Breast epithelium (tissue), 4 donors: ENCODE measurements around the gene PPP1R15A. TPM values are rescaled to one million over a fixed set of nuclear protein-coding genes. Genes with fewer than 3 reads are reported as not detected.

Experiments used
- DNase-seq, 2 donors: peaks; one replicate each; pipeline ENCODE4 v3.0.0-alpha.2; 2019; ENCODE audit warnings: low spot score in 2 of 2
- H3K27ac ChIP-seq, 2 donors: fragments of 200-600 bp; sonication (generic) in 1 of 2; one replicate each; pipeline ENCODE4 v1.5.1; 2016 to 2019; ENCODE audit warnings: mild to moderate bottlenecking in 1 of 2
- H3K27me3 ChIP-seq, 2 donors: fragments of 200-600 bp; sonication (generic) in 1 of 2; one replicate each; pipeline versions ENCODE4 v1.5.1 to v1.6.0; 2017 to 2019; ENCODE audit warnings: control low read depth in 1 of 2, mild to moderate bottlenecking in 1 of 2
- H3K36me3 ChIP-seq: fragments of 200-600 bp; one replicate; pipeline ENCODE4 v1.5.1; 2019
- H3K4me1 ChIP-seq, 2 donors: fragments of 200-600 bp; sonication (generic); one replicate each; pipeline ENCODE4 v1.5.1; 2016 to 2019; ENCODE audit warnings: control low read depth in 1 of 2
- H3K4me3 ChIP-seq, 3 donors: fragments of 200-600 bp; sonication (generic); 1 replicate in 2 of 3; 2 replicates in 1 of 3; pipeline ENCODE4 v1.5.1; 2016 to 2019; ENCODE audit warnings: mild to moderate bottlenecking in 3 of 3, moderate library complexity in 2 of 3
- H3K9me3 ChIP-seq, 2 donors: fragments of 200-600 bp; sonication (generic) in 1 of 2; one replicate each; pipeline ENCODE4 v1.5.1; 2016 to 2019; ENCODE audit warnings: control low read depth in 1 of 2
- POLR2A ChIP-seq: fragments of 450-650 bp; IDR thresholded peaks from one replicate; pipeline ENCODE4 v1.6.1; 2016; ENCODE audit warnings: antibody characterized with exemption, mild to moderate bottlenecking, moderate library complexity
- POLR2AphosphoS5 ChIP-seq, 3 donors: sonication (generic); formaldehyde crosslinking; IDR thresholded peaks; one replicate each; pipeline ENCODE4 v1.6.1; 2017; ENCODE audit warnings: antibody characterized with exemption in 3 of 3
- intact Hi-C: fragments of 100-400 bp; cut with DNase I; formaldehyde crosslinking; loops from one replicate; pipeline ENCODE4 v1.15.1; 2023; ENCODE audit warnings: low total_unique reads
- total RNA-seq, 3 donors: library from RNA; depleted of rRNA; stranded (reverse); fragments of >200 nt; gene quantifications; one replicate each; pipeline ENCODE4 v1.1.0, GENCODE V29; 2016
- TF ChIP-seq, protein P1 (sequence below), 3 donors: fragments of 450-650 bp; IDR thresholded peaks; one replicate each; pipeline ENCODE4 v1.5.1; 2016 to 2017; ENCODE audit warnings: antibody characterized with exemption in 3 of 3, mild to moderate bottlenecking in 3 of 3, moderate library complexity in 3 of 3

Gene PPP1R15A
- total RNA-seq, 3 donors from 2014 or later = 59.6 to 74.2 (median 65.4) TPM

DNA sequence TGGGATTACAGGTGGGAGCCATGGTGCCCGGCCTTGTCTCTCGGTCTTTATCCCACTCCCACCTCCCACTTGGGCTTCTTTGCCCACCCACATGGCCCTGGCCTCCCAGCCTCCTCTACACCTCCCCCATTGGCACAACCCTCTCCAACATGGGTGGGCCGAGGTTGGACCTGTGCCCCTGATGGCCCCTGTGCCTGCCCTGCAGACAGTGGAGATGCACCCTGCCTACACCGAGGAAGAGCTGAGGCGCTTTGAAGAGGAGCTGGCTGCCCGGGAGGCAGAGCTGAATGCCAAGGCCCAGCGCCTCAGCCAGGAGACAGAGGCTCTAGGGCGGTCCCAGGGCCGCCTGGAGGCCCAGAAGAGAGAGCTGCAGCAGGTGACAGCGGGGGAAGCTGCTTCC is 48.7 kb downstream of the PPP1R15A start:
- no peak for DNase-seq
- H3K36me3 ChIP-seq = no peaks in the 10 kb centered on the region

DNA sequence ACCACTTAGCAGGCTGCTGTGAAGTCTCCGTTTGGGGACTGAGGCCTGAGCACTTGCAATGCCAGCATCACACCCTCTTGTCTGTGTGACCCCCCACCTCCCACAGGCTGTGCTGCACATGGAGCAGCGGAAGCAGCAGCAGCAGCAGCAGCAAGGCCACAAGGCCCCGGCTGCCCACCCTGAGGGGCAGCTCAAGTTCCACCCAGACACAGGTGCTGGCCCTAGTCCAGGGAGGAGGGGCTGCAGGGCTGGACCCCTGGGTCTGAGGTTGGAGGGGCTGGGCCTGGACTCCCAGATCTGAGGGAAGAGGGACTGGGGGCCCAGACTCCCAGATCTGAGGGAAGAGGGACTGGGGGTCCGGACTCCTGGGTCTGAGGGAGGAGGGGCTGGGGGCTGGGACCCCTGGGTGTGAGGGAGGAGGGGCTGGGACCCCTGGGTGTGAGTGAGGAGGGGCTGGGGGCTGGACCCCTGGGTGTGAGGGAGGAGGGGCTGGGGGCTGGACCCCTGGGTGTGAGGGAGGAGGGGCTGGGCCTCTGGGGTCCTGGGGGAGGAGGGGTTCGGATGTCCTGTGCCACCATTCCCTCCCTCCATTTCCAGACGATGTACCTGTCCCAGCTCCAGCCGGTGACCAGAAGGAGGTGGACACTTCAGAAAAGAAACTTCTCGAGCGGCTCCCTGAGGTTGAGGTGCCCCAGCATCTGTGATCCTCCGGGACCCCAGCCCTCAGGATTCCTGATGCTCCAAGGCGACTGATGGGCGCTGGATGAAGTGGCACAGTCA is 49.7 kb downstream of the PPP1R15A start:
- Histone ChIP-seq H3K4me1 (no peaks in the 10 kb centered on the region), H3K36me3 (no peaks in the 10 kb centered on the region), H3K27ac (no peak overlapping the region), H3K4me3 (no peak overlapping the region), H3K27me3 (no peaks in the 10 kb centered on the region), H3K9me3 (no peaks in the 10 kb centered on the region)
- intact Hi-C loops = no loop called here
- TF ChIP-seq, protein P1, sequence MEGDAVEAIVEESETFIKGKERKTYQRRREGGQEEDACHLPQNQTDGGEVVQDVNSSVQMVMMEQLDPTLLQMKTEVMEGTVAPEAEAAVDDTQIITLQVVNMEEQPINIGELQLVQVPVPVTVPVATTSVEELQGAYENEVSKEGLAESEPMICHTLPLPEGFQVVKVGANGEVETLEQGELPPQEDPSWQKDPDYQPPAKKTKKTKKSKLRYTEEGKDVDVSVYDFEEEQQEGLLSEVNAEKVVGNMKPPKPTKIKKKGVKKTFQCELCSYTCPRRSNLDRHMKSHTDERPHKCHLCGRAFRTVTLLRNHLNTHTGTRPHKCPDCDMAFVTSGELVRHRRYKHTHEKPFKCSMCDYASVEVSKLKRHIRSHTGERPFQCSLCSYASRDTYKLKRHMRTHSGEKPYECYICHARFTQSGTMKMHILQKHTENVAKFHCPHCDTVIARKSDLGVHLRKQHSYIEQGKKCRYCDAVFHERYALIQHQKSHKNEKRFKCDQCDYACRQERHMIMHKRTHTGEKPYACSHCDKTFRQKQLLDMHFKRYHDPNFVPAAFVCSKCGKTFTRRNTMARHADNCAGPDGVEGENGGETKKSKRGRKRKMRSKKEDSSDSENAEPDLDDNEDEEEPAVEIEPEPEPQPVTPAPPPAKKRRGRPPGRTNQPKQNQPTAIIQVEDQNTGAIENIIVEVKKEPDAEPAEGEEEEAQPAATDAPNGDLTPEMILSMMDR (IDR thresholded peaks at IDR 0.05) = no peak
- DNase-seq = no peak

More for the DNA sequence above, 48.7 kb downstream of the PPP1R15A start:
- Histone ChIP-seq H3K9me3 (no peaks in the 10 kb centered on the region), H3K27me3 (no peaks in the 10 kb centered on the region), H3K4me1 (no peaks in the 10 kb centered on the region), H3K4me3 (no peak overlapping the region), H3K27ac (no peak overlapping the region)
- intact Hi-C loops = no loop called here
- no peak for TF ChIP-seq POLR2AphosphoS5 (IDR thresholded peaks at IDR 0.05)
- no peak for TF ChIP-seq POLR2A
- TF ChIP-seq, protein P1 (IDR thresholded peaks at IDR 0.05) = no peak

DNA sequence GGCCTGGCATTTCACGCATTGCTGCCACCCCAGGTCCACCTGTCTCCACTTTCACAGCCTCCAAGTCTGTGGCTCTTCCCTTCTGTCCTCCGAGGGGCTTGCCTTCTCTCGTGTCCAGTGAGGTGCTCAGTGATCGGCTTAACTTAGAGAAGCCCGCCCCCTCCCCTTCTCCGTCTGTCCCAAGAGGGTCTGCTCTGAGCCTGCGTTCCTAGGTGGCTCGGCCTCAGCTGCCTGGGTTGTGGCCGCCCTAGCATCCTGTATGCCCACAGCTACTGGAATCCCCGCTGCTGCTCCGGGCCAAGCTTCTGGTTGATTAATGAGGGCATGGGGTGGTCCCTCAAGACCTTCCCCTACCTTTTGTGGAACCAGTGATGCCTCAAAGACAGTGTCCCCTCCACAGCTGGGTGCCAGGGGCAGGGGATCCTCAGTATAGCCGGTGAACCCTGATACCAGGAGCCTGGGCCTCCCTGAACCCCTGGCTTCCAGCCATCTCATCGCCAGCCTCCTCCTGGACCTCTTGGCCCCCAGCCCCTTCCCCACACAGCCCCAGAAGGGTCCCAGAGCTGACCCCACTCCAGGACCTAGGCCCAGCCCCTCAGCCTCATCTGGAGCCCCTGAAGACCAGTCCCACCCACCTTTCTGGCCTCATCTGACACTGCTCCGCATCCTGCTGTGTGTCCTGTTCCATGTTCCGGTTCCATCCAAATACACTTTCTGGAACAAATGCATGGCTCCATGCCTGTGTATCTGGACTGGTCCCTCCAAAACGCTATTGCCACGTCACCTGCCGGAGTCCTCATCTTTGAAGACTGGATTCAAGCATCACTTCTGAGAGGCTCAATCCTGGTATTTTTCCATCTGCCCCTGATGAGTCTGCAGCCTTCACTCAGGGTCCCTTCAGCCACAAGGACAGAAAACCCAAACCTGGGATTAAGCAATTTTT is 50.6 kb downstream of the PPP1R15A start:
- TF ChIP-seq POLR2AphosphoS5 (IDR thresholded peaks at IDR 0.05) = no peak
- TF ChIP-seq POLR2A = no peak
- TF ChIP-seq, protein P1 (IDR thresholded peaks at IDR 0.05) = no peak
- intact Hi-C loops = no loop called here
- Histone ChIP-seq H3K4me1 (no peaks in the 10 kb centered on the region), H3K27ac (no peak overlapping the region), H3K27me3 (no peaks in the 10 kb centered on the region), H3K4me3 (no peak overlapping the region), H3K36me3 (no peaks in the 10 kb centered on the region), H3K9me3 (no peaks in the 10 kb centered on the region)
- DNase-seq = no peak

DNA sequence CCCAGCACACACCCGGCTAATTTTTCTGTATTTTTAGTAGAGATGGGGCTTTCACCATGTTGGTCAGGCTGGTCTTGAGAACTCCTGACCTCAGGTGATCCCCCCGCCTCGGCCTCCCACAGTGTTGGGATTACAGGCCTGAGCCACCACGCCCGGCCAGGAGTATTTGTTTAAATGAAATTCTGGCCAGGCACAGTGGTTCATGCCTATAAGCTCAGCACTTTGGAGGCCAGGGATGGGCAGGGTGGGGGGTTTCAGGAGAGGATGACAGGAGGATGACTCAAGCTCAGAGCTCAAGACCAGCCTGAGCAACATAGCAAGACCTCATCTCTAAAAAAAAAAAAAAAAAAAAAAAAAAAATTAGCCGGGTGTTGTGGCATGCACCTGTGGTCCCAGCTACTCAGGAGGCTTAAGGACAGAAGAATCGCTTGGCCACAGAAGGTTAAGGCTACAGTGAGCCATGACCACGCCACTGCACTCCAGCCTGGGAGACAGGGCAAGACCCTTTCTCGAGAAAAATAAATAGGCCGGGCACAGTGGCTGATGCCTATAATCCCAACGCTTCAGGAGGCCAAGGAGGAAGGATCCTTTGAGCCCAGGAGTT is 53.1 kb downstream of the PPP1R15A start:
- no peak for DNase-seq
- TF ChIP-seq POLR2A = no peak
- TF ChIP-seq, protein P1 (IDR thresholded peaks at IDR 0.05) = no peak
- no peak for TF ChIP-seq POLR2AphosphoS5 (IDR thresholded peaks at IDR 0.05)
- no peaks in the 10 kb centered on the region for H3K4me1 ChIP-seq
- intact Hi-C loops = loop anchor here (1.0 kb wide), 1 partner anchor 31 kb away; no protein-coding TSS in a partner anchor
- no peak overlapping the region for H3K27ac ChIP-seq
- no peak overlapping the region for H3K4me3 ChIP-seq
- H3K27me3 ChIP-seq = no peaks in the 10 kb centered on the region
- no peaks in the 10 kb centered on the region for H3K36me3 ChIP-seq
- no peaks in the 10 kb centered on the region for H3K9me3 ChIP-seq

Other genes starting within 250 kb of the PPP1R15A start
- 10 to 100 TPM in 1 of 3 donors, 1 to 10 TPM in 2; 3.9 to 10.8 (median 5.0) TPM for gene DBP, start 235.0 kb upstream of the PPP1R15A start, total RNA-seq
- gene CA11, start 226.2 kb upstream of the PPP1R15A start, total RNA-seq = 10 to 100 TPM in 1 of 3 donors, 1 to 10 TPM in 2; 2.2 to 14.2 (median 9.8) TPM
- gene NTN5, start 199.4 kb upstream of the PPP1R15A start, total RNA-seq = 1 to 10 TPM in 2 of 3 donors, under 1 TPM in 1; 0.64 to 2.9 (median 2.6) TPM
- gene FUT2, start 176.4 kb upstream of the PPP1R15A start, total RNA-seq = 1 to 10 TPM in 2 of 3 donors, not detected in 1; 2.6 to 5.9 TPM
- 1 to 10 TPM in 2 of 3 donors, under 1 TPM in 1; 0.32 to 1.9 (median 1.3) TPM for gene MAMSTR, start 152.7 kb upstream of the PPP1R15A start, total RNA-seq
- gene RASIP1, start 131.8 kb upstream of the PPP1R15A start, total RNA-seq = 10 to 100 TPM in 2 of 3 donors, 1 to 10 TPM in 1; 7.7 to 28.2 (median 10.7) TPM
- gene IZUMO1, start 125.5 kb upstream of the PPP1R15A start, total RNA-seq = under 1 TPM in 1 of 3 donors, not detected in 2; 0.29 TPM
- 1 to 10 TPM in 2 of 3 donors, under 1 TPM in 1; 0.48 to 6.2 (median 3.1) TPM for gene FUT1, start 119.8 kb upstream of the PPP1R15A start, total RNA-seq
- not detected for gene FGF21, start 116.9 kb upstream of the PPP1R15A start, total RNA-seq
- gene BCAT2, start 61.4 kb upstream of the PPP1R15A start, total RNA-seq = 10 to 100 TPM; 26.9 to 49.0 (median 28.8) TPM
- gene HSD17B14, start 35.9 kb upstream of the PPP1R15A start, total RNA-seq = 10 to 100 TPM; 13.1 to 18.6 (median 14.6) TPM
- gene PLEKHA4, start 3.8 kb upstream of the PPP1R15A start, total RNA-seq = 10 to 100 TPM in 2 of 3 donors, 1 to 10 TPM in 1; 6.4 to 25.6 (median 22.4) TPM
- gene TULP2, start 26.3 kb downstream of the PPP1R15A start, total RNA-seq = under 1 TPM in 2 of 3 donors, not detected in 1; 0.48 to 0.73 TPM
- gene NUCB1, start 27.9 kb downstream of the PPP1R15A start, total RNA-seq = 100 to 1,000 TPM; 131 to 333 (median 223) TPM
- 1 to 10 TPM in 1 of 3 donors, under 1 TPM in 1, not detected in 1; 0.96 to 1.3 TPM for gene DHDH, start 61.3 kb downstream of the PPP1R15A start, total RNA-seq
- gene BAX, start 82.5 kb downstream of the PPP1R15A start, total RNA-seq = 10 to 100 TPM; 34.2 to 56.0 (median 36.0) TPM
- over 10,000 TPM in 1 of 3 donors, 1,000 to 10,000 TPM in 2; 3,861 to 12,429 (median 4,028) TPM for gene FTL, start 92.9 kb downstream of the PPP1R15A start, total RNA-seq
- 10 to 100 TPM; 24.0 to 26.4 (median 24.6) TPM for gene GYS1, start 120.9 kb downstream of the PPP1R15A start, total RNA-seq
- gene RUVBL2, start 121.5 kb downstream of the PPP1R15A start, total RNA-seq = 100 to 1,000 TPM in 1 of 3 donors, 10 to 100 TPM in 2; 74.1 to 104 (median 84.0) TPM
- not detected for gene LHB, start 144.7 kb downstream of the PPP1R15A start, total RNA-seq
- not detected for gene CGB3, start 151.9 kb downstream of the PPP1R15A start, total RNA-seq
- gene CGB2, start 159.5 kb downstream of the PPP1R15A start, total RNA-seq = not detected
- not detected for gene CGB1, start 164.5 kb downstream of the PPP1R15A start, total RNA-seq
- gene CGB5, start 171.4 kb downstream of the PPP1R15A start, total RNA-seq = not detected
- not detected for gene CGB8, start 176.7 kb downstream of the PPP1R15A start, total RNA-seq
- 1 to 10 TPM in 1 of 3 donors, under 1 TPM in 1, not detected in 1; 0.15 to 2.0 TPM for gene CGB7, start 185.3 kb downstream of the PPP1R15A start, total RNA-seq
- 1 to 10 TPM in 2 of 3 donors, not detected in 1; 3.9 to 6.4 TPM for gene NTF4, start 192.4 kb downstream of the PPP1R15A start, total RNA-seq
- not detected for gene KCNA7, start 200.3 kb downstream of the PPP1R15A start, total RNA-seq
- gene SNRNP70, start 213.0 kb downstream of the PPP1R15A start, total RNA-seq = 100 to 1,000 TPM; 222 to 444 (median 316) TPM
- gene LIN7B, start 241.9 kb downstream of the PPP1R15A start, total RNA-seq = 10 to 100 TPM in 2 of 3 donors, 1 to 10 TPM in 1; 8.5 to 17.6 (median 11.8) TPM
- gene C19orf73, start 246.7 kb downstream of the PPP1R15A start, total RNA-seq = 1 to 10 TPM; 3.8 to 5.7 (median 4.6) TPM
- gene PPFIA3, start 247.1 kb downstream of the PPP1R15A start, total RNA-seq = 1 to 10 TPM; 3.4 to 6.2 (median 3.4) TPM